Endodermal cell (in vitro differentiated cells): ENCODE data around the gene OR51E1. TPM values are rescaled to one million over a fixed set of nuclear protein-coding genes. Genes with fewer than 3 reads are reported as not detected.

ENCODE experiments used
- DNase-seq: peaks from one replicate; pipeline ENCODE4 v3.0.0-alpha.2; 2017
- H3K27ac ChIP-seq: 2 replicates; pipeline ENCODE4 v1.5.1; 2013; ENCODE audit warnings: mild to moderate bottlenecking, low read depth, low read length, moderate library complexity
- H3K27me3 ChIP-seq: 2 replicates; pipeline ENCODE4 v1.6.1; 2013; ENCODE audit warnings: mild to moderate bottlenecking, low read length, moderate library complexity; ENCODE audit not compliant: insufficient read depth, control insufficient read depth, poor library complexity, severe bottlenecking
- H3K36me3 ChIP-seq: 2 replicates; pipeline ENCODE4 v1.7.0; 2013; ENCODE audit warnings: mild to moderate bottlenecking, low read length, moderate library complexity; ENCODE audit not compliant: control insufficient read depth, insufficient read depth
- H3K4me1 ChIP-seq: one replicate; pipeline ENCODE4 v1.7.0; 2013; ENCODE audit warnings: low read length; ENCODE audit not compliant: control insufficient read depth, insufficient read depth
- H3K4me3 ChIP-seq: 2 replicates; pipeline ENCODE4 v1.5.1; 2013; ENCODE audit warnings: mild to moderate bottlenecking, low read length, moderate library complexity
- H3K9ac ChIP-seq: 2 replicates; pipeline ENCODE4 v1.6.1; 2013; ENCODE audit warnings: mild to moderate bottlenecking, low read length, moderate library complexity; ENCODE audit not compliant: poor library complexity, severe bottlenecking; ENCODE audit errors: extremely low read depth
- H3K9me3 ChIP-seq: 2 replicates; pipeline ENCODE4 v1.6.1; 2013; ENCODE audit warnings: mild to moderate bottlenecking, low read length, moderate library complexity; ENCODE audit not compliant: control insufficient read depth
- H3K27ac Mint-ChIP-seq: 2 replicates; pipeline ENCODE4 v1.8.0; 2020; ENCODE audit warnings: mixed read lengths
- H3K27me3 Mint-ChIP-seq: 2 replicates; pipeline ENCODE4 v1.8.0; 2021; ENCODE audit warnings: mild to moderate bottlenecking, mixed read lengths; ENCODE audit not compliant: insufficient read depth
- H3K36me3 Mint-ChIP-seq: 2 replicates; pipeline ENCODE4 v1.8.0; 2020; ENCODE audit warnings: low read depth, mixed read lengths
- H3K4me1 Mint-ChIP-seq: 2 replicates; pipeline ENCODE4 v1.8.0; 2020; ENCODE audit warnings: mixed read lengths
- H3K4me3 Mint-ChIP-seq: 2 replicates; pipeline ENCODE4 v1.8.0; 2020; ENCODE audit warnings: mild to moderate bottlenecking, moderate library complexity, mixed read lengths
- H3K9me3 Mint-ChIP-seq: 2 replicates; pipeline ENCODE4 v1.8.0; 2020; ENCODE audit warnings: mild to moderate bottlenecking, mixed read lengths
- WGBS, 2 experiments: methylation state at CpG; one replicate each; pipeline versions ENCODE4 v1.1.5 to v1.1.7; 2013; ENCODE audit warnings: missing lambda C conversion rate in 2 of 2, mixed read lengths in 1 of 2; ENCODE audit not compliant: insufficient coverage in 1 of 2, insufficient read length in 1 of 2; 5-methylcytosine and 5-hydroxymethylcytosine counted together
- total RNA-seq, 2 donors: library from RNA; stranded (reverse); fragmentation: NEBNext Ultra II Directional in 1 of 2; extraction: Animal tissue kit (Norgen Biotek cat#: 25700) in 1 of 2; gene quantifications; 2 replicates in 1 of 2; 3 replicates in 1 of 2; pipeline ENCODE4 v1.2.1, GENCODE V29; 2021
- TF ChIP-seq, protein P1 (sequence below): fragments of 200-600 bp; sonication (generic); conservative IDR thresholded peaks from 2 replicates; pipeline ENCODE4 v1.5.0; 2021; ENCODE audit warnings: antibody characterized with exemption, mild to moderate bottlenecking

The OR51E1 gene
- total RNA-seq, 2 donors from 2014 or later = not detected

DNA sequence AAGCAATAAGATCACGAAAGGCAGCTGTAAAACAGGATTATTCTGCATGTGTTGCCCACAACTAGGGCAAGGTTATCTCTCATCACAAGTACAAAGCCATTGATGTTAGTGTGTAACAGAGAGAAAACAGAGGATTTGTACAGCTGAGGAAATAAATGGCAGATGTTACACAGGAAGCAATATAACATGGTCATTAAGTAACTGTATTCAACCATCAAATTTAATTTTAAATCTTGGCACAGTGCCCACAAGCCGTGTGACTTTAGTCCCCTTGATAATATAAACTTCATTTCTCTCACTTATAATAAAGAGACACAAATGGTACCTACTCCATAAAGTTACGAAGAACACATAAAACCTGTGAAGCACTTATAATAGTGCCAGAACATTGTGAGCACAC, 36.6 kb downstream of the OR51E1 start:
- H3K27ac ChIP-seq = no peak overlapping the region
- H3K27me3 ChIP-seq = no peaks in the 10 kb centered on the region
- WGBS, 2 experiments = 92 to 100% methylated on average over 2 to 3 of the region's 3 CpGs
- no peak overlapping the region for H3K9ac ChIP-seq
- Mint-ChIP-seq H3K27ac (no peak overlapping the region), H3K9me3 (no peaks in the 10 kb centered on the region), H3K36me3 (no peaks in the 10 kb centered on the region), H3K4me3 (no peak overlapping the region), H3K4me1 (no peaks in the 10 kb centered on the region), H3K27me3 (no peaks in the 10 kb centered on the region)
- no peak overlapping the region for H3K4me3 ChIP-seq
- H3K9me3 ChIP-seq = no peaks in the 10 kb centered on the region
- no peaks in the 10 kb centered on the region for H3K4me1 ChIP-seq
- no peaks in the 10 kb centered on the region for H3K36me3 ChIP-seq
- TF ChIP-seq, protein P1, sequence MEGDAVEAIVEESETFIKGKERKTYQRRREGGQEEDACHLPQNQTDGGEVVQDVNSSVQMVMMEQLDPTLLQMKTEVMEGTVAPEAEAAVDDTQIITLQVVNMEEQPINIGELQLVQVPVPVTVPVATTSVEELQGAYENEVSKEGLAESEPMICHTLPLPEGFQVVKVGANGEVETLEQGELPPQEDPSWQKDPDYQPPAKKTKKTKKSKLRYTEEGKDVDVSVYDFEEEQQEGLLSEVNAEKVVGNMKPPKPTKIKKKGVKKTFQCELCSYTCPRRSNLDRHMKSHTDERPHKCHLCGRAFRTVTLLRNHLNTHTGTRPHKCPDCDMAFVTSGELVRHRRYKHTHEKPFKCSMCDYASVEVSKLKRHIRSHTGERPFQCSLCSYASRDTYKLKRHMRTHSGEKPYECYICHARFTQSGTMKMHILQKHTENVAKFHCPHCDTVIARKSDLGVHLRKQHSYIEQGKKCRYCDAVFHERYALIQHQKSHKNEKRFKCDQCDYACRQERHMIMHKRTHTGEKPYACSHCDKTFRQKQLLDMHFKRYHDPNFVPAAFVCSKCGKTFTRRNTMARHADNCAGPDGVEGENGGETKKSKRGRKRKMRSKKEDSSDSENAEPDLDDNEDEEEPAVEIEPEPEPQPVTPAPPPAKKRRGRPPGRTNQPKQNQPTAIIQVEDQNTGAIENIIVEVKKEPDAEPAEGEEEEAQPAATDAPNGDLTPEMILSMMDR = no peak
- no peak for DNase-seq

DNA sequence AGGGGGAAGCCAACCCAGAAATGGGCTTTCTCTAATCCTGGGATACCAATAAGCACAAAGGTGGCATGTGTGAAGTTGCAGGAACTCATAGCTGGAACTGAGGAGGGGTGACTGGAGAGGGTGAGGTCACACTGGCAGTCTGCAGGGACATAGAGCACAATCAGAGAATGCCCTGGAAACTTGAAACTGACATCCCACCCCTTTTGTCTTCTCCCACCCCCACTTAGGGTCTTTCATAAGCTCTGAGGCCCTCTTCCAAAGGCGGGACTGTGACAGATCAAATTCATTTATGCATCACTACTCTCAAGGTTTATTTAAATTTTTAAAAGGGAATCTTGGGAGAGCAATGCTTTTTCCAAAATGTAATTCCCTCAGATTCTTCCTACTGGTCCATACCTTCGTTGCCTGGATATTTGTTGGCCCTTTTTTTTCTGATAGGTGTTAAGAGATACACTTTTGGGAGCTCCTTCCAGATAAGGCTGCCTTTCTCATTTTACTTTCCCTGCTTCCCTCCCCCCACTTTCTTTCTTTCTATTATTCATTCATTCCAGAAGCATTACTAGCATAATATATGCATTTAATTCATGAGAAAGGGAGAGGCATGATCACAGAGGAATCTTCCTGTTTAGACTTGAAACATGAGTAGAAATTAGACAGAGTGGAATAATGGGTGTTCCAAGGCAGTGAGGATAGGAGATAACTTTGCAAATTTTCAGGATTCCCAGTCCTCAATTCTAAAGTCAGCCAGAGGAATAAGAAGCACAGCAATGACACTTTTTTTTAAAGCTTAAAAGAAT, 39.0 kb downstream of the OR51E1 start:
- no peaks in the 10 kb centered on the region for H3K9me3 Mint-ChIP-seq
- H3K27me3 Mint-ChIP-seq = no peaks in the 10 kb centered on the region
- no peak overlapping the region for H3K4me3 ChIP-seq
- no peaks in the 10 kb centered on the region for H3K36me3 Mint-ChIP-seq
- WGBS, 2 experiments = 90% methylated on average over 2 of the region's 2 CpGs
- no peaks in the 10 kb centered on the region for H3K4me1 Mint-ChIP-seq
- DNase-seq = no peak
- H3K9ac ChIP-seq = no peak overlapping the region
- TF ChIP-seq, protein P1 = no peak
- no peaks in the 10 kb centered on the region for H3K27me3 ChIP-seq
- H3K4me3 Mint-ChIP-seq = no peak overlapping the region
- H3K4me1 ChIP-seq = no peaks in the 10 kb centered on the region
- H3K9me3 ChIP-seq = no peaks in the 10 kb centered on the region
- H3K27ac Mint-ChIP-seq = no peak overlapping the region
- H3K36me3 ChIP-seq = no peaks in the 10 kb centered on the region
- H3K27ac ChIP-seq = no peak overlapping the region

DNA sequence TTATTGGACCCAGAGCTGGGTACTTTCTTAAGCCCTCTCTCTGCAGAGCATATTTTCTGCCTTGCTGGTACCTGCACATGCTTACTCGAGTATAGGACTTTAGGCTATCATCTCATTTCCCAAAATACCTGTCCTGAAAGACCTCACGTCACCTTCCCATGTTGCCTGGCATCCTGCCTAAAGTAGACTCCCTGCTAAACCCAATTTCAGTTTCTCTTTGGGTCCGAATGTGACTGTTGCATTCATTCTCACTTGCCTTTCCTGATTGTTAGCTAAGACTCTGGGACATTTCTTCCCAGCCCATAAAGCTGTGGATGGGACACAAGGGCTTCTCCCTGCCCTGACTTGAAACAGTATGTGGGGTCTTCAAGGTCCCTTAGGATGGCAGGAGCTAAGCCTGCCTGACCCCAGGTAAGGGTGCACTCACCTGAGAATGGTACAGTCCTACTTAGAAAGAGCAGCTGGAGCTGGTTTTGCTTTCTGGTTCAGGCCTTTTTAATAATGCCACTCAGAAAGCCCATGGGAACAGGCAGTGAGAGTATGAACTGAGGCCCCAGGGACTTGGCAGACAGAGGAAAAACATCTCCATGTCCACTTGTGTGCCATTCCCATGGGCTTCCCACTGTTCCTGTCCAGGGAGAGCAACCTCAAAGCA, 41.0 kb downstream of the OR51E1 start:
- Histone ChIP-seq H3K27ac (no peak overlapping the region), H3K27me3 (no peaks in the 10 kb centered on the region), H3K36me3 (no peaks in the 10 kb centered on the region), H3K9me3 (no peaks in the 10 kb centered on the region), H3K4me1 (no peaks in the 10 kb centered on the region), H3K9ac (no peak overlapping the region), H3K4me3 (no peak overlapping the region)
- no peaks in the 10 kb centered on the region for H3K27me3 Mint-ChIP-seq
- H3K27ac Mint-ChIP-seq = no peak overlapping the region
- no peaks in the 10 kb centered on the region for H3K4me1 Mint-ChIP-seq
- H3K4me3 Mint-ChIP-seq = no peak overlapping the region
- TF ChIP-seq, protein P1 = no peak
- 89 to 100% methylated on average over 3 of the region's 3 CpGs for WGBS, 2 experiments
- H3K9me3 Mint-ChIP-seq = no peaks in the 10 kb centered on the region
- DNase-seq = no peak
- H3K36me3 Mint-ChIP-seq = no peaks in the 10 kb centered on the region
